Subcutaneous adipose tissue (tissue), 4 donors: ENCODE results near the gene PGAP3. TPM values are rescaled to one million over a fixed set of nuclear protein-coding genes. Genes with fewer than 3 reads are reported as not detected.

ENCODE experiments used
- CTCF ChIP-seq: fragments of 450-650 bp; IDR thresholded peaks from one replicate; pipeline ENCODE4 v1.5.1; 2016; ENCODE audit warnings: low read depth, mild to moderate bottlenecking, control low read depth, antibody characterized with exemption, moderate library complexity
- total RNA-seq, 4 donors: library from RNA; depleted of rRNA; stranded (reverse); fragments of >200 nt; gene quantifications; one replicate each; pipeline ENCODE4 v1.1.0, GENCODE V29; 2016

Gene PGAP3
- total RNA-seq, 4 donors from 2014 or later, result 7.6 to 12.8 (median 8.0) TPM

- TF ChIP-seq CTCF, result no peak
These were observed 22.4 kb upstream of the PGAP3 start for GRCh38 chr17:39709998-39710964.

GRCh38 chr17:39709319-39709997 lies 21.6 kb upstream of the PGAP3 start:
- no peak for TF ChIP-seq CTCF

GRCh38 chr17:39706921-39707337 lies 19.1 kb upstream of the PGAP3 start:
- no peak for TF ChIP-seq CTCF

GRCh38 chr17:39706383-39706782 lies 18.5 kb upstream of the PGAP3 start:
- TF ChIP-seq CTCF, result no peak

GRCh38 chr17:39705786-39706348 lies 18.0 kb upstream of the PGAP3 start:
- no peak for TF ChIP-seq CTCF

GRCh38 chr17:39704821-39705551 lies 17.1 kb upstream of the PGAP3 start:
- no peak for TF ChIP-seq CTCF
